CD4-positive, alpha-beta memory T cell (primary cell): ENCODE measurements around the gene CCDC9B. TPM values are rescaled to one million over a fixed set of nuclear protein-coding genes. Genes with fewer than 3 reads are reported as not detected.

Experiments used
- CTCF ChIA-PET: fragments of 350-600 bp; sonication (Branson Sonifier 250); formaldehyde crosslinking; loops from one replicate; lab custom pipeline; 2021; ENCODE audit warnings: inconsistent platforms; ENCODE audit not compliant: partially characterized antibody; lab: Charles Lee
- POLR2A ChIA-PET: fragments of 350-600 bp; sonication (Branson Sonifier 250); formaldehyde crosslinking; loops from one replicate; lab custom pipeline; 2021; ENCODE audit not compliant: partially characterized antibody; lab: Charles Lee
- DNase-seq, 5 donors: peaks; one replicate each; pipeline versions ENCODE4 v3.0.0 to v3.0.0-alpha.2; 2020 to 2022; ENCODE audit warnings: mixed read lengths in 1 of 5
- H3K27ac ChIP-seq: one replicate; pipeline ENCODE4 v1.7.0; 2013; ENCODE audit warnings: low read depth, low read length
- H3K27me3 ChIP-seq: 2 replicates; pipeline ENCODE4 v1.7.0; 2013; ENCODE audit warnings: mild to moderate bottlenecking, low read length, moderate library complexity; ENCODE audit not compliant: insufficient read depth
- H3K36me3 ChIP-seq: 2 replicates; pipeline ENCODE4 v1.7.0; 2013; ENCODE audit warnings: mild to moderate bottlenecking, low read length, moderate library complexity; ENCODE audit not compliant: insufficient read depth
- H3K4me1 ChIP-seq: 2 replicates; pipeline ENCODE4 v1.7.0; 2013; ENCODE audit warnings: mild to moderate bottlenecking, low read length, moderate library complexity; ENCODE audit not compliant: insufficient read depth
- H3K4me3 ChIP-seq, 2 donors: one replicate each; pipeline ENCODE4 v1.7.0; 2013; ENCODE audit warnings: low read length in 2 of 2, mild to moderate bottlenecking in 1 of 2
- H3K9me3 ChIP-seq, 2 donors: one replicate each; pipeline ENCODE4 v1.7.0; 2013; ENCODE audit warnings: low read length in 2 of 2, control low read depth in 1 of 2; ENCODE audit not compliant: control insufficient read depth in 1 of 2
- H3K27ac Mint-ChIP-seq, 7 donors: one replicate each; pipeline ENCODE4 v1.8.0; 2020 to 2021; ENCODE audit warnings: mixed read lengths in 7 of 7, mild to moderate bottlenecking in 6 of 7, inconsistent platforms in 3 of 7, moderate library complexity in 3 of 7
- H3K27me3 Mint-ChIP-seq, 2 donors: one replicate each; pipeline ENCODE4 v1.8.0; 2020 to 2021; ENCODE audit warnings: mixed read lengths in 2 of 2
- H3K36me3 Mint-ChIP-seq, 2 donors: one replicate each; pipeline ENCODE4 v1.8.0; 2020 to 2021; ENCODE audit warnings: mixed read lengths in 2 of 2, inconsistent platforms in 1 of 2, mild to moderate bottlenecking in 1 of 2
- H3K4me1 Mint-ChIP-seq, 4 donors: one replicate each; pipeline ENCODE4 v1.8.0; 2020 to 2021; ENCODE audit warnings: mixed read lengths in 4 of 4, mild to moderate bottlenecking in 1 of 4
- H3K4me3 Mint-ChIP-seq, 8 donors: one replicate each; pipeline ENCODE4 v1.8.0; 2020 to 2021; ENCODE audit warnings: mixed read lengths in 8 of 8, mild to moderate bottlenecking in 7 of 8, moderate library complexity in 6 of 8, inconsistent platforms in 3 of 8
- H3K9me3 Mint-ChIP-seq, 8 donors: one replicate each; pipeline ENCODE4 v1.8.0; 2020 to 2021; ENCODE audit warnings: mixed read lengths in 8 of 8, mild to moderate bottlenecking in 5 of 8, inconsistent platforms in 3 of 8, moderate library complexity in 1 of 8
- intact Hi-C: fragments of 100-400 bp; cut with micrococcal nuclease; formaldehyde crosslinking; loops from one replicate; pipeline ENCODE4 v1.15.1; 2023
- polyA plus RNA-seq, 2 donors: library from polyadenylated mRNA; unstranded; fragments of 300-500 nt; fragmentation: Illumina TruSeq; gene quantifications; one replicate each; pipeline ENCODE4 v1.2.3, GENCODE V29; 2021
- total RNA-seq, 2 experiments: library from RNA; stranded (reverse); gene quantifications; one replicate each; pipeline ENCODE4 v1.2.3, GENCODE V29; 2021

Gene CCDC9B
- total and polyA plus RNA-seq, 4 experiments from 2014 or later = 0.53 to 5.1 (median 2.6) TPM; not detected in 1

- Mint-ChIP-seq H3K36me3 (peaks cover 5 to 9% of the 10 kb centered on the region in 2 donors), H3K4me1 (peaks cover 10 to 20% (median 16%) of the 10 kb centered on the region in 4 donors), H3K9me3 (no peaks in the 10 kb centered on the region), H3K27ac (peak overlapping the region in 3 of 7 donors; percentile 48 to 86 (median 53)), H3K27me3 (peaks cover 0 to 2% of the 10 kb centered on the region in 2 donors), H3K4me3 (peak overlapping the region in 4 of 8 donors; percentile 92 to 99 (median 95))
- intact Hi-C loops = loop anchor here (1.0 to 5.0 kb wide), 4 partner anchors 23 to 1930 kb away; partner anchors contain the start of genes DISP2, FAM98B, INAFM2 and IVD
- Histone ChIP-seq H3K4me1 (peaks cover 11% of the 10 kb centered on the region), H3K4me3 (no peak overlapping the region), H3K36me3 (peaks cover 8% of the 10 kb centered on the region), H3K27ac (no peak overlapping the region), H3K9me3 (no peaks in the 10 kb centered on the region), H3K27me3 (no peaks in the 10 kb centered on the region)
- CTCF ChIA-PET = interaction anchor here (1.0 to 5.8 kb wide), 6 partner anchors 12 to 103 kb away, joined by 3 to 48 read pairs (median 4); no protein-coding TSS in a partner anchor
- DNase-seq = no peak
- POLR2A ChIA-PET = interaction anchor here (0.8 to 3.0 kb wide), 7 partner anchors 10 to 188 kb away, joined by 3 to 25 read pairs (median 3); partner anchors contain the start of genes IVD, PLCB2 and RPUSD2
Observed at GRCh38 chr15:40381818-40382529, 41.2 kb upstream of the CCDC9B start.

- no peaks in the 10 kb centered on the region for H3K36me3 ChIP-seq
- Mint-ChIP-seq H3K4me3 (peak overlapping the region in 1 of 8 donors; percentile 13), H3K27ac (peak overlapping the region in 1 of 7 donors; percentile 10), H3K36me3 (peaks cover 4 to 5% of the 10 kb centered on the region in 2 donors), H3K27me3 (peaks cover 0 to 2% of the 10 kb centered on the region in 2 donors), H3K4me1 (peaks cover 10 to 20% (median 16%) of the 10 kb centered on the region in 4 donors), H3K9me3 (no peaks in the 10 kb centered on the region)
- CTCF ChIA-PET = interaction anchor here (0.6 to 5.8 kb wide), 2 partner anchors 11 to 201 kb away, joined by 3 to 48 read pairs; no protein-coding TSS in a partner anchor
- no peaks in the 10 kb centered on the region for H3K9me3 ChIP-seq
- no peak overlapping the region for H3K27ac ChIP-seq
- peaks cover 11% of the 10 kb centered on the region for H3K4me1 ChIP-seq
- H3K4me3 ChIP-seq = no peak overlapping the region
- no peaks in the 10 kb centered on the region for H3K27me3 ChIP-seq
- POLR2A ChIA-PET = no interaction called here
- intact Hi-C loops = loop anchor here (5.0 kb wide), 1 partner anchor 1928 kb away; the partner anchor contains the start of gene FAM98B
- no peak for DNase-seq
Observed at GRCh38 chr15:40380636-40381035, 39.9 kb upstream of the CCDC9B start.

DNA sequence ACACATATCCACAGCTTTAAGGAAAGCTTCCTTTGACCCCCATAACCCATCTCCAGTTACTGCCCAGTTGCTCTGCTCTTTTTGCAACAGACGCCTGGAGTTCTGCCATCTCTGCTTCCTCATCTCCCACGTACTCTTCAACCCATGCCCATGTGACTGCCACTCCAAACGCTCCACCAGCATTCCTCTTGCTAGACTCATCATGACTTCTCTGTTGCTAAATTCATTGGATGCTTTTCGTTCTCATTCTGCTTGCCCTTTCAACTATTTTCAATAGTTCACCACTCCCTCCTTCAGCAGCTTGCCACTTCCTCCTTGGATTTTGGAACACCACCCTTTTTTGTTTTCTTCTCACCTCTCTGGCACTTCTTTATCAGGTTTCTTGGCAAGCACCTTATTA lies 39.1 kb upstream of the CCDC9B start:
- CTCF ChIA-PET = interaction anchor here (0.6 to 5.8 kb wide), 2 partner anchors 10 to 200 kb away, joined by 3 to 48 read pairs; no protein-coding TSS in a partner anchor
- H3K9me3 Mint-ChIP-seq = no peaks in the 10 kb centered on the region
- intact Hi-C loops = loop anchor here (5.0 kb wide), 1 partner anchor 1928 kb away; the partner anchor contains the start of gene FAM98B
- POLR2A ChIA-PET = no interaction called here
- H3K27ac Mint-ChIP-seq = peak overlapping the region in 1 of 7 donors; percentile 12
- no peak overlapping the region for H3K4me3 Mint-ChIP-seq
- Histone ChIP-seq H3K4me1 (peaks cover 11% of the 10 kb centered on the region), H3K4me3 (no peak overlapping the region), H3K9me3 (no peaks in the 10 kb centered on the region), H3K27me3 (no peaks in the 10 kb centered on the region), H3K27ac (no peak overlapping the region), H3K36me3 (no peaks in the 10 kb centered on the region)
- no peak for DNase-seq
- H3K36me3 Mint-ChIP-seq = peaks cover 0 to 2% of the 10 kb centered on the region in 2 donors
- H3K4me1 Mint-ChIP-seq = peaks cover 10 to 20% (median 16%) of the 10 kb centered on the region in 4 donors
- H3K27me3 Mint-ChIP-seq = peaks cover 0 to 2% of the 10 kb centered on the region in 2 donors

DNA sequence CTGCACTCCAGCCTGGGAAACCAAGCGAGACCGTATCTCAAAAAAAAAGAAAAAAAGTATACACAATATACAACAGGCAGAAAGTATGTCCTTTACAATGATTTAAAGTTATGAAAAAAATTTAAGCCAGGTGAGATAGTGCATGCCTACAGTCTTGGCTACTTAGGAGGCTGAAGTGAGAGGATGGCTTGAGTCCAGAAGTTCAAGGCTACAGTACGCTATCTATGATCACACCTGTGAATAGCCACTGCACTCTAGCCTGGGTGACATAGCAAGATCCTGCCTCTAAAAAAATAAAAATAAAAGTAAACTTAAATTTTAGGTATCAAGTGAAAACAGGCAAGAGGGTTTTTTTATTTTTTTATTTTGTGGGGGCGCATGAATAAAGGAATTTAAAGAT lies 38.6 kb upstream of the CCDC9B start:
- Histone ChIP-seq H3K27me3 (no peaks in the 10 kb centered on the region), H3K9me3 (no peaks in the 10 kb centered on the region), H3K4me1 (peaks cover 11% of the 10 kb centered on the region), H3K27ac (no peak overlapping the region), H3K36me3 (no peaks in the 10 kb centered on the region), H3K4me3 (no peak overlapping the region)
- Mint-ChIP-seq H3K9me3 (no peaks in the 10 kb centered on the region), H3K36me3 (peaks cover 0 to 2% of the 10 kb centered on the region in 2 donors), H3K4me3 (no peak overlapping the region), H3K27ac (no peak overlapping the region), H3K4me1 (peaks cover 10 to 16% (median 15%) of the 10 kb centered on the region in 4 donors), H3K27me3 (peaks cover 0 to 2% of the 10 kb centered on the region in 2 donors)
- DNase-seq = no peak
- CTCF ChIA-PET = interaction anchor here (5.8 kb wide), 1 partner anchor 10 kb away, joined by 48 read pairs; no protein-coding TSS in a partner anchor
- intact Hi-C loops = no loop called here
- POLR2A ChIA-PET = no interaction called here

GRCh38 chr15:40377606-40378005 lies 36.9 kb upstream of the CCDC9B start:
- H3K36me3 ChIP-seq = no peaks in the 10 kb centered on the region
- H3K4me1 ChIP-seq = peaks cover 3% of the 10 kb centered on the region
- no peak overlapping the region for H3K27ac Mint-ChIP-seq
- no peaks in the 10 kb centered on the region for H3K27me3 ChIP-seq
- POLR2A ChIA-PET = no interaction called here
- H3K4me3 ChIP-seq = no peak overlapping the region
- intact Hi-C loops = no loop called here
- H3K4me1 Mint-ChIP-seq = peaks cover 2 to 6% (median 3%) of the 10 kb centered on the region in 4 donors
- H3K4me3 Mint-ChIP-seq = no peak overlapping the region
- no peaks in the 10 kb centered on the region for H3K36me3 Mint-ChIP-seq
- no peak for DNase-seq
- no peaks in the 10 kb centered on the region for H3K9me3 Mint-ChIP-seq
- H3K27ac ChIP-seq = no peak overlapping the region
- no peaks in the 10 kb centered on the region for H3K9me3 ChIP-seq
- H3K27me3 Mint-ChIP-seq = peaks cover 0 to 2% of the 10 kb centered on the region in 2 donors
- CTCF ChIA-PET = interaction anchor here (3.0 kb wide), 1 partner anchor 9 kb away, joined by 11 read pairs; no protein-coding TSS in a partner anchor

DNA sequence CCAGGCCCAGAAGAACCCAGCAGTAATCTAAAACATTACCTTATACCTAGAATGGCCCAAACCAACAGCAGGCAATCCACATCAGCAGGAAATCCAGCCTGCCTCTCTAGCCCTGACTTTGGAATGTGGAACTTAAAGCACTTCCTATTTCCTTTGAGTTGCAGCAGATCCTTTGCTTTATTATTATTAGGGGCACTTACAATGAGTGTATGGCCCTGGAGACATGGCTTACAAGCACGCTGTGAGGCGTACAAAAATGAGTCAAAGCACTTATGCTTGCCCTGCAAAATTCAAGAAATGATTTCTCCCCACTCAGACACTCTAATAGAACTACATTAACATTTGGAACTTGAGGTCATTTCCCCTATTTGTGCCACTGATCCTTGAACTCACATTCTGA lies 32.2 kb upstream of the CCDC9B start:
- Mint-ChIP-seq H3K36me3 (no peaks in the 10 kb centered on the region), H3K27me3 (no peaks in the 10 kb centered on the region), H3K4me3 (no peak overlapping the region), H3K4me1 (peaks cover 0 to 7% (median 2%) of the 10 kb centered on the region in 4 donors), H3K27ac (no peak overlapping the region), H3K9me3 (no peaks in the 10 kb centered on the region)
- CTCF ChIA-PET = interaction anchor here (1.9 to 3.0 kb wide), 3 partner anchors 30 to 50 kb away, joined by 8 to 10 read pairs (median 8); no protein-coding TSS in a partner anchor
- intact Hi-C loops = no loop called here
- no peaks in the 10 kb centered on the region for H3K36me3 ChIP-seq
- POLR2A ChIA-PET = no interaction called here
- DNase-seq = no peak
- peaks cover 3% of the 10 kb centered on the region for H3K4me1 ChIP-seq
- no peaks in the 10 kb centered on the region for H3K9me3 ChIP-seq
- H3K27me3 ChIP-seq = no peaks in the 10 kb centered on the region
- no peak overlapping the region for H3K27ac ChIP-seq
- H3K4me3 ChIP-seq = no peak overlapping the region

DNA sequence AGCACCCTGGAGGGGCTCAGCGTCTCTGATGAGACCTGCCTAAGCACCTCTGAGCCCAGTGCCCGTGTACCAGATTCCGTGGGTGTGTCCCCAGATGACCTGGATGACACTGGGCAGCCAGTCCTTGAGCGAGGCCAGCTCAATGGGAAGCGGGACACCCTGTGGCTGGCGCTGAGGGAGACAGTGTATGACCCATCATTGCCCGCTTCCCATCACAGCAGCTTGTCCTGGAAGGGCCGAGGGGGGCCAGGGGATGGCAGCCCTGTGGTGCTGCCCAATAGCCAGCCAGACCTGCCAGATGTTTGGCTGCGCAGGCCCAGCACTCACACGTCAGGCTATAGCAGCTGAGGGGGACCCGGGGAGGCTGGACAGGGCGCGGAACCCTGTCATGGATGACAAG lies 29.2 kb upstream of the CCDC9B start:
- no peaks in the 10 kb centered on the region for H3K36me3 Mint-ChIP-seq
- peak overlapping the region in 1 of 7 donors; percentile 65 for H3K27ac Mint-ChIP-seq
- peaks cover 11 to 27% (median 18%) of the 10 kb centered on the region in 4 donors for H3K4me1 Mint-ChIP-seq
- H3K9me3 Mint-ChIP-seq = no peaks in the 10 kb centered on the region
- H3K36me3 ChIP-seq = no peaks in the 10 kb centered on the region
- CTCF ChIA-PET = interaction anchor here (0.6 to 5.7 kb wide), 8 partner anchors 7 to 61 kb away, joined by 3 to 48 read pairs (median 9); partner anchors contain the start of genes IVD and KNSTRN
- H3K27me3 Mint-ChIP-seq = no peaks in the 10 kb centered on the region
- DNase-seq = no peak
- POLR2A ChIA-PET = interaction anchor here (1.4 kb wide), 1 partner anchor 12 kb away, joined by 4 read pairs; the partner anchor contains the start of gene DISP2
- intact Hi-C loops = loop anchor here (5.0 kb wide), 2 partner anchors 37 to 197 kb away; partner anchors contain the start of genes CCDC32, IVD and RPUSD2
- H3K27ac ChIP-seq = no peak overlapping the region
- H3K4me3 Mint-ChIP-seq = no peak overlapping the region
- no peak overlapping the region for H3K4me3 ChIP-seq
- no peaks in the 10 kb centered on the region for H3K27me3 ChIP-seq
- H3K9me3 ChIP-seq = no peaks in the 10 kb centered on the region
- H3K4me1 ChIP-seq = peaks cover 24% of the 10 kb centered on the region
